Glutamatergic neuron (in vitro differentiated cells): Measurements from ENCODE around the gene KCTD11. TPM values are rescaled to one million over a fixed set of nuclear protein-coding genes. Genes with fewer than 3 reads are reported as not detected.

Experiments
- DNase-seq: peaks from one replicate; pipeline ENCODE4 v3.0.0; 2022
- H3K27ac Mint-ChIP-seq: one replicate; pipeline ENCODE4 v1.8.0; 2020; ENCODE audit warnings: mild to moderate bottlenecking, mixed read lengths, inconsistent platforms; ENCODE audit not compliant: unreplicated experiment
- H3K27me3 Mint-ChIP-seq: one replicate; pipeline ENCODE4 v1.8.0; 2020; ENCODE audit warnings: mild to moderate bottlenecking, moderate library complexity, mixed read lengths, inconsistent platforms; ENCODE audit not compliant: unreplicated experiment
- H3K36me3 Mint-ChIP-seq: one replicate; pipeline ENCODE4 v1.8.0; 2020; ENCODE audit warnings: mild to moderate bottlenecking, mixed read lengths, inconsistent platforms; ENCODE audit not compliant: unreplicated experiment
- H3K4me1 Mint-ChIP-seq: one replicate; pipeline ENCODE4 v1.8.0; 2020; ENCODE audit warnings: mild to moderate bottlenecking, low read depth, mixed read lengths, inconsistent platforms; ENCODE audit not compliant: unreplicated experiment
- H3K4me3 Mint-ChIP-seq: one replicate; pipeline ENCODE4 v1.8.0; 2020; ENCODE audit warnings: mild to moderate bottlenecking, mixed read lengths, inconsistent platforms; ENCODE audit not compliant: unreplicated experiment
- H3K9me3 Mint-ChIP-seq: one replicate; pipeline ENCODE4 v1.8.0; 2020; ENCODE audit warnings: mild to moderate bottlenecking, moderate library complexity, mixed read lengths, inconsistent platforms; ENCODE audit not compliant: unreplicated experiment
- total RNA-seq: library from RNA; stranded (reverse); fragmentation: NEBNext Ultra II Directional; extraction: Animal tissue kit (Norgen Biotek cat#: 25700); gene quantifications from one replicate; pipeline ENCODE4 v1.2.1, GENCODE V29; 2021; ENCODE audit not compliant: unreplicated experiment
- TF ChIP-seq, protein P1 (sequence below): fragments of 200-600 bp; sonication (generic); IDR thresholded peaks from one replicate; pipeline ENCODE4 v1.5.0; 2021; ENCODE audit not compliant: partially characterized antibody, unreplicated experiment

KCTD11 gene
- total RNA-seq, 1 donor from 2014 or later: 2.2 TPM

DNA sequence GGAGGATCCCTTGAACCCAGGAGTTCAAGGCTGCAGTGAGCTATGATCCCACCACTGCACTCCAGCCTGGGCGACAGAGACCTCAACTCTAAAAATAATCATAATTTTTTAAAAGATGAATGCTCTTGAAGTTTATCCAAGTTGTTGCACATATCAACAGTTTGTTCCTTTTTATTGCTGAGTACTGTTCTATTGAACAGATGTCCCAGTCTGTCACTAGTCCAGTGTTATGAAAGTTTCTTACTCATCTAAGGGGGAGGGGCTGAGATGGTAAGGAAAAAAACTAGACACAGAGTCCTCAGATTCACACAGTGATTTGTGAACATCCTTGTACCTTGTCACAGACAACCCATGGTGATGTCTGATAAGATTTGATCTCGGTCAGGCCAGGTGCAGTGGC, 11.8 kb upstream of the KCTD11 start:
- TF ChIP-seq, protein P1, sequence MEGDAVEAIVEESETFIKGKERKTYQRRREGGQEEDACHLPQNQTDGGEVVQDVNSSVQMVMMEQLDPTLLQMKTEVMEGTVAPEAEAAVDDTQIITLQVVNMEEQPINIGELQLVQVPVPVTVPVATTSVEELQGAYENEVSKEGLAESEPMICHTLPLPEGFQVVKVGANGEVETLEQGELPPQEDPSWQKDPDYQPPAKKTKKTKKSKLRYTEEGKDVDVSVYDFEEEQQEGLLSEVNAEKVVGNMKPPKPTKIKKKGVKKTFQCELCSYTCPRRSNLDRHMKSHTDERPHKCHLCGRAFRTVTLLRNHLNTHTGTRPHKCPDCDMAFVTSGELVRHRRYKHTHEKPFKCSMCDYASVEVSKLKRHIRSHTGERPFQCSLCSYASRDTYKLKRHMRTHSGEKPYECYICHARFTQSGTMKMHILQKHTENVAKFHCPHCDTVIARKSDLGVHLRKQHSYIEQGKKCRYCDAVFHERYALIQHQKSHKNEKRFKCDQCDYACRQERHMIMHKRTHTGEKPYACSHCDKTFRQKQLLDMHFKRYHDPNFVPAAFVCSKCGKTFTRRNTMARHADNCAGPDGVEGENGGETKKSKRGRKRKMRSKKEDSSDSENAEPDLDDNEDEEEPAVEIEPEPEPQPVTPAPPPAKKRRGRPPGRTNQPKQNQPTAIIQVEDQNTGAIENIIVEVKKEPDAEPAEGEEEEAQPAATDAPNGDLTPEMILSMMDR: no peak
- Mint-ChIP-seq H3K27ac (no peak overlapping the region), H3K4me1 (no peaks in the 10 kb centered on the region), H3K9me3 (peaks cover 2% of the 10 kb centered on the region), H3K36me3 (no peaks in the 10 kb centered on the region), H3K4me3 (no peak overlapping the region), H3K27me3 (peaks cover 4% of the 10 kb centered on the region)
- no peak for DNase-seq

DNA sequence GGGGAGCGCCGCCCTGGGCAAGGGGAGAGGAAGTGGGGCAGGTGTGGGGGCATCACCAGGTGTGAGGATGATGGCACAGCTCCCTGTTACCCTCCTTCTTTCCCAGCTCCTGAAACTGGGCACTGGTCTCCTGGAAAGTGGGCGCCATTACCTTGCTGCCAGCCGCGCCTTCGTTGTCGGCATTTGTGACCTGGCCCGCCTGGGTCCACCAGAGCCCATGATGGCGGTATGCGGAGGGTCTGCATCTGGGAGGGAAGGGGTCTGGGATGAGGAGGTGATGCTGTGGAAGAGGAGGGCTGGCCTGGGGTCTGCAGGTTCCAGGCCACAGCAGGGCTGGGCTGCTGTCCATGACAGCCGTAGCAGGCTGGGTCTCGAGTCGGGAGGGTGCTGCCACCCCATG, 10.1 kb upstream of the KCTD11 start:
- Mint-ChIP-seq H3K9me3 (peaks cover 2% of the 10 kb centered on the region), H3K4me1 (no peaks in the 10 kb centered on the region), H3K4me3 (no peak overlapping the region), H3K27ac (no peak overlapping the region), H3K27me3 (peaks cover 4% of the 10 kb centered on the region), H3K36me3 (no peaks in the 10 kb centered on the region)
- DNase-seq: no peak
- TF ChIP-seq, protein P1: no peak

DNA sequence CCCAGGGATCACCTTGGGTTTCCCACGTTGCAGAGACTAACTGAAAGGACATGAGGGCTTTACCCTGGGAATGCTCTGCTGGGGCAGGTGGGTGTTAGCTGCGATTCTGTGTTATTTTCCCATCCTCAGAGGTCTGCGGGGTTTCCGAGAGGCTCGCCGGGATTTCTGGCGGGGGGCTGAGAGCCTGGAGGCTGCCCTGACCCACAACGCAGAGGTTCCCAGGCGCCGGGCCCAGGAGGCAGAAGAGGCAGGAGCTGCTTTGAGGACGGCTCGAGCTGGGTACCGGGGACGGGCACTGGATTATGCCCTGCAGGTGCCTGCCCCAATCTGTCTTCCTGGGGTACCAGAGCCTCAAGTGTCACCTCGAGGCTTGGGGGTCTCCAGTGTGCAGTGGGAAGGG, 8.7 kb upstream of the KCTD11 start:
- Mint-ChIP-seq H3K27ac (peak overlapping the region; percentile 55), H3K4me1 (no peaks in the 10 kb centered on the region), H3K27me3 (peaks cover 4% of the 10 kb centered on the region), H3K36me3 (no peaks in the 10 kb centered on the region), H3K9me3 (peaks cover 2% of the 10 kb centered on the region), H3K4me3 (no peak overlapping the region)
- no peak for DNase-seq
- TF ChIP-seq, protein P1: no peak

GRCh38 chr17:7346761-7347614, 5.0 kb upstream of the KCTD11 start:
- no peaks in the 10 kb centered on the region for H3K36me3 Mint-ChIP-seq
- TF ChIP-seq, protein P1: no peak

More at GRCh38 chr17:7346761-7347614, 5.0 kb upstream of the KCTD11 start:
- Mint-ChIP-seq H3K4me3 (no peak overlapping the region), H3K27ac (no peak overlapping the region), H3K27me3 (peaks cover 5% of the 10 kb centered on the region), H3K9me3 (no peaks in the 10 kb centered on the region), H3K4me1 (peaks cover 2% of the 10 kb centered on the region)
- no peak for DNase-seq
